CD14-positive monocyte (primary cell): ENCODE data around the gene F2R. TPM values are rescaled to one million over a fixed set of nuclear protein-coding genes. Genes with fewer than 3 reads are reported as not detected.

Source experiments
- DNase-seq, 3 donors: peaks; one replicate each; pipeline ENCODE4 v3.0.0-alpha.2; 2011 to 2022
- H2AFZ ChIP-seq: 2 replicates; pipeline ENCODE4 v1.6.0; 2012; ENCODE audit warnings: mild to moderate bottlenecking, low read depth, low read length, inconsistent platforms; ENCODE audit not compliant: insufficient read depth, poor library complexity, severe bottlenecking
- H3K27ac ChIP-seq, 2 donors: 1 replicate in 1 of 2; 2 replicates in 1 of 2; pipeline ENCODE4 v1.5.1; 2012 to 2013; ENCODE audit warnings: low read length in 2 of 2, control low read depth in 1 of 2, inconsistent platforms in 1 of 2, low read depth in 1 of 2, mild to moderate bottlenecking in 1 of 2
- H3K27me3 ChIP-seq, 2 donors: one replicate each; pipeline versions ENCODE4 v1.6.0 to v1.6.1; 2011 to 2013; ENCODE audit warnings: low read length in 2 of 2; ENCODE audit not compliant: control insufficient read depth in 2 of 2, insufficient read depth in 2 of 2
- H3K36me3 ChIP-seq, 2 donors: replicated peaks in 1 of 2; 1 replicate in 1 of 2; 2 replicates in 1 of 2; pipeline versions ENCODE4 v1.5.1 to v1.6.1; 2012 to 2013; ENCODE audit warnings: low read length in 2 of 2, control low read depth in 1 of 2, inconsistent platforms in 1 of 2, mild to moderate bottlenecking in 1 of 2; ENCODE audit not compliant: insufficient read depth in 2 of 2, control insufficient read depth in 1 of 2
- H3K4me1 ChIP-seq, 2 donors: 1 replicate in 1 of 2; 2 replicates in 1 of 2; pipeline versions ENCODE4 v1.5.1 to v1.6.1; 2012 to 2013; ENCODE audit warnings: low read length in 2 of 2, control low read depth in 1 of 2, inconsistent platforms in 1 of 2, mild to moderate bottlenecking in 1 of 2, moderate library complexity in 1 of 2; ENCODE audit not compliant: insufficient read depth in 2 of 2, control insufficient read depth in 1 of 2
- H3K4me2 ChIP-seq: replicated peaks from 2 replicates; pipeline ENCODE3; 2012; ENCODE audit warnings: low read length, moderate library complexity, mild to moderate bottlenecking; ENCODE audit not compliant: poor library complexity, severe bottlenecking; ENCODE audit errors: extremely low read depth
- H3K4me3 ChIP-seq, 3 experiments: fragments of 200-600 bp in 1 of 3; sonication (generic) in 1 of 3; replicated peaks in 1 of 3; 1 replicate in 2 of 3; 2 replicates in 1 of 3; pipeline ENCODE4 v1.5.1; 2011 to 2013; ENCODE audit warnings: low read length in 3 of 3, mild to moderate bottlenecking in 3 of 3, control low read depth in 2 of 3, low read depth in 2 of 3, inconsistent platforms in 1 of 3, moderate library complexity in 1 of 3
- H3K79me2 ChIP-seq: 2 replicates; pipeline ENCODE4 v1.6.0; 2012; ENCODE audit warnings: mild to moderate bottlenecking, control low read depth, inconsistent platforms, low read length, moderate library complexity; ENCODE audit not compliant: insufficient read depth
- H3K9ac ChIP-seq: 2 replicates; pipeline ENCODE4 v1.6.0; 2017; ENCODE audit warnings: low read length, mild to moderate bottlenecking; ENCODE audit not compliant: insufficient read depth, poor library complexity, severe bottlenecking
- H3K9me3 ChIP-seq, 2 donors: replicated peaks in 1 of 2; 1 replicate in 1 of 2; 2 replicates in 1 of 2; pipeline versions ENCODE4 v1.5.1 to v1.6.1; 2012 to 2013; ENCODE audit warnings: low read length in 2 of 2, control low read depth in 1 of 2; ENCODE audit not compliant: control insufficient read depth in 1 of 2, insufficient read depth in 1 of 2
- H4K20me1 ChIP-seq: 2 replicates; pipeline ENCODE4 v1.6.0; 2012; ENCODE audit warnings: mild to moderate bottlenecking, low read length, control low read depth, moderate library complexity; ENCODE audit not compliant: insufficient read depth
- H3K27ac Mint-ChIP-seq, 7 donors: one replicate each; pipeline ENCODE4 v1.8.0; 2020; ENCODE audit warnings: mild to moderate bottlenecking in 7 of 7, mixed read lengths in 7 of 7, moderate library complexity in 6 of 7, inconsistent platforms in 2 of 7
- H3K27me3 Mint-ChIP-seq, 3 donors: one replicate each; pipeline ENCODE4 v1.8.0; 2021 to 2022; ENCODE audit warnings: low read depth in 3 of 3, mild to moderate bottlenecking in 3 of 3, mixed read lengths in 3 of 3, moderate library complexity in 3 of 3, inconsistent platforms in 1 of 3
- H3K36me3 Mint-ChIP-seq, 2 donors: one replicate each; pipeline ENCODE4 v1.8.0; 2020; ENCODE audit warnings: mixed read lengths in 2 of 2, inconsistent platforms in 1 of 2, mild to moderate bottlenecking in 1 of 2
- H3K4me1 Mint-ChIP-seq: one replicate; pipeline ENCODE4 v1.8.0; 2020; ENCODE audit warnings: mild to moderate bottlenecking, mixed read lengths
- H3K4me3 Mint-ChIP-seq, 2 donors: one replicate each; pipeline ENCODE4 v1.8.0; 2020; ENCODE audit warnings: mild to moderate bottlenecking in 2 of 2, mixed read lengths in 2 of 2, moderate library complexity in 1 of 2
- H3K9me3 Mint-ChIP-seq, 7 donors: one replicate each; pipeline ENCODE4 v1.8.0; 2020 to 2022; ENCODE audit warnings: mixed read lengths in 7 of 7, mild to moderate bottlenecking in 6 of 7, moderate library complexity in 6 of 7, inconsistent platforms in 2 of 7
- CTCF ChIP-seq: fragments of 200-600 bp; IDR thresholded peaks from one replicate; pipeline ENCODE4 v1.8.0; 2022; ENCODE audit warnings: antibody characterized with exemption, mild to moderate bottlenecking
- WGBS: methylation state at CpG from one replicate; pipeline ENCODE4 v1.1.5; 2013; ENCODE audit warnings: missing lambda C conversion rate; ENCODE audit not compliant: insufficient coverage; 5-methylcytosine and 5-hydroxymethylcytosine counted together
- intact Hi-C, 2 donors: fragments of 100-400 bp; cut with micrococcal nuclease; formaldehyde crosslinking; loops; one replicate each; pipeline versions ENCODE4 v1.15.0 to v1.15.1; 2023
- polyA plus RNA-seq, 3 donors: library from polyadenylated mRNA; depleted of rRNA in 1 of 3; unstranded in 2 of 3; stranded (reverse) in 1 of 3; fragments of 300-500 nt in 2 of 3; fragments of >200 nt in 1 of 3; fragmentation: Illumina TruSeq in 2 of 3; gene quantifications; 1 replicate in 2 of 3; 2 replicates in 1 of 3; pipeline ENCODE4 v1.2.3, GENCODE V29; 2012 to 2021
- small RNA-seq: library from RNA; depleted of rRNA; stranded (forward); fragments of <200 nt; gene quantifications from one replicate; pipeline ENCODE3, GENCODE V24; 2012; ENCODE audit warnings: low read depth; ENCODE audit not compliant: insufficient read length

F2R gene
- polyA plus RNA-seq, 3 donors, result 0.09 to 0.33 (median 0.22) TPM

- Mint-ChIP-seq H3K4me1 (peaks cover 17% of the 10 kb centered on the region), H3K9me3 (peaks cover 0 to 2% (median 0%) of the 10 kb centered on the region in 7 donors), H3K4me3 (no peak overlapping the region), H3K27ac (peak overlapping the region in 1 of 7 donors; percentile 5), H3K36me3 (no peaks in the 10 kb centered on the region), H3K27me3 (peaks cover 0 to 6% (median 3%) of the 10 kb centered on the region in 3 donors)
- Histone ChIP-seq H3K4me1 (peaks cover 13 to 15% of the 10 kb centered on the region in 2 donors), H3K4me3 (no peak overlapping the region), H3K9me3 (no peaks in the 10 kb centered on the region), H4K20me1 (no peaks in the 10 kb centered on the region), H3K79me2 (no peaks in the 10 kb centered on the region), H3K36me3 (no peaks in the 10 kb centered on the region), H3K4me2 (no peak overlapping the region), H3K9ac (no peak overlapping the region), H3K27ac (no peak overlapping the region), H3K27me3 (no peaks in the 10 kb centered on the region), H2AFZ (no peak overlapping the region)
- WGBS, result 96% methylated on average over 6 of the region's 10 CpGs
- intact Hi-C loops, result no loop called here
- DNase-seq, result no peak
- TF ChIP-seq CTCF, result no peak
Observed at GRCh38 chr5:76781775-76782174, 65.8 kb downstream of the F2R start.

GRCh38 chr5:76782444-76782843 is 66.5 kb downstream of the F2R start:
- Histone ChIP-seq H3K27me3 (no peaks in the 10 kb centered on the region), H3K9ac (no peak overlapping the region), H2AFZ (no peak overlapping the region), H3K4me1 (peaks cover 13 to 15% of the 10 kb centered on the region in 2 donors), H3K4me2 (no peak overlapping the region), H3K27ac (no peak overlapping the region), H3K9me3 (no peaks in the 10 kb centered on the region), H3K36me3 (no peaks in the 10 kb centered on the region), H4K20me1 (no peaks in the 10 kb centered on the region), H3K79me2 (no peaks in the 10 kb centered on the region), H3K4me3 (no peak overlapping the region)
- no CpG with 5 or more reads among the region's 3 CpGs for WGBS
- Mint-ChIP-seq H3K4me1 (peaks cover 17% of the 10 kb centered on the region), H3K27me3 (peaks cover 0 to 6% (median 3%) of the 10 kb centered on the region in 3 donors), H3K36me3 (no peaks in the 10 kb centered on the region), H3K9me3 (peaks cover 0 to 2% (median 0%) of the 10 kb centered on the region in 7 donors), H3K27ac (no peak overlapping the region), H3K4me3 (no peak overlapping the region)
- no peak for DNase-seq
- TF ChIP-seq CTCF, result no peak
- intact Hi-C loops, result no loop called here

Small RNA genes within 50 kb of the gene (small RNA-seq; reads per million reads assigned to genes)
- gene RF02154 (not detected), gene RF02155 (not detected)

Other genes starting within 250 kb of the F2R start
- gene F2RL2, start 92.7 kb upstream of the F2R start, polyA plus RNA-seq, result under 1 TPM in 1 of 3 donors, not detected in 2; 0.14 TPM
- gene F2RL1, start 102.9 kb downstream of the F2R start, polyA plus RNA-seq, result 10 to 100 TPM in 2 of 3 donors, 1 to 10 TPM in 1; 2.5 to 23.9 (median 11.4) TPM
- gene S100Z, start 133.9 kb downstream of the F2R start, polyA plus RNA-seq, result 10 to 100 TPM; 13.4 to 39.3 (median 21.2) TPM
- 1 to 10 TPM in 1 of 3 donors, not detected in 2; 2.2 TPM for gene CRHBP, start 236.9 kb downstream of the F2R start, polyA plus RNA-seq